ENCODE results near the gene WDFY3.
"Not testable (repeated sequence)": the region's sequence is repeated elsewhere in the genome, so short reads cannot be mapped to it uniquely, and the experiment has no call there.

Gene WDFY3

DNA sequence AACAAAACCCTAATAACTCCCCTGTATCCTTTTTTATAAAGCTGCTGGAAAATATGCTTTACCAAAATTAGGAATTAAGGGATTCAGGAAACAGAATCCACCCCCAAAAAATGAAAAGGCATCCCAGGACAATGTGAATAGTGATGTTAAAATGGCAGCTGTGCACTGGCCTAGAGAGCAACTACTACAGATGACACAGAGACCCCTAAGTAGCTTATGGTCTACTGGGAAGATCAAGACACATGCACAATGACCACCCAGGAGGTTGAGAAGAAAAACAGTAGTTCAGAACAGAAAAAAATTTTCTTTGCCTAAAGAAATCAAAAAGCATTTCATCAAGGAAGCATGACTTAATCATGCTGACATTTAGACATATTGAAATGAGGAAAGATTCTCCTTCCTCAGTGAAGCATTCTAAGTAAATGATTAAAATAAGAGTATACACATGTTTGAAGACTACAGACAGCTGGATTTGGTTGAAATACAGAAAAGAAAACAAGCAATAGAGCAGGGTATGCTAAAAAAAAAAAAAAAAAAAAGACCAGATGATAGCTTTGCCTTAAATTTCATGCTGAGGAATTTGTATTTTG, 117.3 kb downstream of the WDFY3 start:
- DNase-seq: no peak

DNA sequence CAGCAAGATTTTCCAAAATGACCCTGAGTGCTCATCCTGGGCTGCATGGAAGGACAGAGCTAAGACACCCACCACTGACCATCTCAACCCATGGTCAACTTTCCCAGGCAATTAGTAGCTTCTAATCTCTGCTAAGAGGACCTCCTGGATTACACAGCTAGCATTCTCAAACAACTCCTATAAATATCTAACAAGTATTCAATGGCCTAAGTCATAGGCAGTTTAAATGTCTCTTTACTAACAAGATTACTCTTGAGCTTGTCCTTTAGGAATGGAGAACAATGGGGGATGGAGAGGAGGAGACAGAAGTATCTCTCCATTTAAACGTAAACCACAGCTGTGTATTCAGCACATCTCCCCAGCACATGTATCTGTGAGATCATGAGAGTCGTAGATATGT, 118.1 kb downstream of the WDFY3 start:
- DNase-seq: no peak

DNA sequence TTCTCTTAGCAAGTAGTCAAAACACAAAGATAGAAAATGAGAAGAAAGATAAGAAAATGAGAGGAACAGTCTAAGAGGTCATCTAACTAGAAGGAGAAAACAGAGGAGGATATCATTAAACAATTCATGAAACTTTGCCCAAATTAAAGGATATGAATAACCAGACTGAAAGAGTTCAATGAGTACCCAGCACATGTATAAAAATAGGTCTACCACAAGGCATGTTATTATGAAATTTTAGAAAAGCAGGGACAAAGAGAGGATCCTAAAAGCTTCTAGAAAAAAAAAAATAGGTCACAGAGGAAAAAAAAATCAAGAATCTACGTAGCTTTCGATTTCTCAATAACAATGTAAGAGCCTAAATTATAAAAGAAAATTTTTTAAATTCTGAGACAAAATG, 118.5 kb downstream of the WDFY3 start:
- DNase-seq: no peak

DNA sequence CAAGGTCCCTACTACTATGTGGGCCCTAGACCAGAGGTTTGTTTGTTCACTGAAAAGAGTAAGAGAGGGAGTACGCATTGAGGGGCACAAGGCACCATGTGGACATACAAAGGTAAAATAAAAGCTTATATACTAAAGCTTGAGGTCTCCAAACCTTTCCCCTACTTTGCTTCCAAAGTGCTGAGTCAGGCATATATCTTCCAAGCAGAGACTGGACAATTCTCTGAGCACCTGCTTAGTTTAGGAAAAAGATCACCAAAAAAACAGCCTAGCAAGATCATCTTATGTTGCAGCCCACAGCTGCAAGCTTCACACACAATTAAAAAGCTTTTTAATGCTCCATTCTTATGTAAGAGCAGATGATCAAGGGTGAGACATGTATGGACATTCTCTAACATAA, 119.5 kb downstream of the WDFY3 start:
- DNase-seq: no peak

DNA sequence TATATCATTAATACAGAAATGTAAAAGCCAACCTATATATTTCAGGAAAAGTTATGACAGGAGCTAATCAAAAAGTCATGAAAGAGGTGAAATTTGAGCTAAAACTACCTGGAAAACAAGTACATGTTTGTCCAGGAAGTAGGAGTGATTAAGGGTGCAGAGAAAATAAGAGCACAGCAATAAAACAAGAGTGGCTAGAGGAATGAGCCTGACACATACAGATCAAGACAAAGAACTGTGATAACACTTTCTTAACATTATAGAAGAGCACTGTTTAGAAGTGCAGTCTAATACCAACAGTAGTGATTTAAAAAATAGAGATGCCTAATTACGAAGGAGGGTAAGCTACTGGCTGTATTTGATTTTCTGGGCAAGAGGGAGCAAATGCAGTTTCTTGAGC, 125.1 kb downstream of the WDFY3 start:
- DNase-seq: no peak

DNA sequence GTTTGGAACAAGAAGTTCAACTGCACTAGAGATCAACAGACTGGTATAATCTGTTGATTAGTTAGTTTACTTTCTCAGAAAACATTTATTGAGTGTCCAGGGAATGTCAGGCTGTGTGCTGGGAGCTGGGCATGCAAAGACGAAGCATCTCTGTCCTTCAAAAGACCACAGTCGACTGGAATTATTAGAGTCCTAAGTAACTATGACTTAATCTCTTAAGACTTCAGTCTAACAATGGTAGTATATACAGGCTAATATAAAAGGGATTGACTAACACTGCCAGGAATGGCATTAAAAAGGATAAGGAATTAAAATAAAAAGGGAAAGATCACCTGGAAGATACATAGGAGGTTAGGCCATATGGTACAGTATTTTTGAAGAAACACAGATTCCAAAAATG, 128.7 kb downstream of the WDFY3 start:
- no peak for DNase-seq

DNA sequence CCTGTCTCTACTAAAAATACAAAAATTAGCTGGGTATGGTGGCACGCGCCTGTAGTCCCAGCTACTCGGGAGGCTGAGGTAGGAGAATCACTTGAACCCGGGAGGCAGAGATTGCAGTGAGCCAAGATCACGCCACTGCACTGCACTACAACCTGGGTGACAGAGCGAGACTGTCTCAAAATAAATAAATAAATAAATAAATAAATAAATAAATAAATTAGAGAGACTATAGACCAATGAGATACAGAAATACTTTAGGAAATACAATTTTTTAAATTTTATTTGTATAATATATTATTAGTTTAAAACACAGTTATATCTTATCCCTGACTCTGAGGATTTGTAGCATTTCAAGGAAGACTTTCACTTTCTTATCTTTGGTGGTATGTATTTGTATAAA, 136.9 kb downstream of the WDFY3 start:
- not testable (repeated sequence) for DNase-seq

DNA sequence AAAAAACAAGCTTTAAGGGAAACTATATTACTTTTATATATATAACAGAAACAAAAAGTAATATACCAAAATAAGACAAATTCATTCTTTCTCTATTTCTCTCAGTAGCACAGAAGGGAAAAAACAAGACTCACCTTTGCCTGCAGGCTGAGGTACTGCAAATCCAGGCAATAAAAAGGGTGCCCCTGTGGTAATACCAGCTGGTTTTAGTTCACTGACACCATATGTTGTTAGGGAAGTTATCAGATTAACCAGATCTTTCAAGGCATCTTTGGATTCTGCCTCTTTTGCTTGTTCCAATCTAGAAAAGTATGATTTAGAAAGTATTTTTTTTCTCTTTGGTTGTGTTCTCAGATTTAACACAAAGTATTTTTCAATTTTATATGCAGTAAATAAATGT, 139.8 kb downstream of the WDFY3 start:
- DNase-seq: no peak

DNA sequence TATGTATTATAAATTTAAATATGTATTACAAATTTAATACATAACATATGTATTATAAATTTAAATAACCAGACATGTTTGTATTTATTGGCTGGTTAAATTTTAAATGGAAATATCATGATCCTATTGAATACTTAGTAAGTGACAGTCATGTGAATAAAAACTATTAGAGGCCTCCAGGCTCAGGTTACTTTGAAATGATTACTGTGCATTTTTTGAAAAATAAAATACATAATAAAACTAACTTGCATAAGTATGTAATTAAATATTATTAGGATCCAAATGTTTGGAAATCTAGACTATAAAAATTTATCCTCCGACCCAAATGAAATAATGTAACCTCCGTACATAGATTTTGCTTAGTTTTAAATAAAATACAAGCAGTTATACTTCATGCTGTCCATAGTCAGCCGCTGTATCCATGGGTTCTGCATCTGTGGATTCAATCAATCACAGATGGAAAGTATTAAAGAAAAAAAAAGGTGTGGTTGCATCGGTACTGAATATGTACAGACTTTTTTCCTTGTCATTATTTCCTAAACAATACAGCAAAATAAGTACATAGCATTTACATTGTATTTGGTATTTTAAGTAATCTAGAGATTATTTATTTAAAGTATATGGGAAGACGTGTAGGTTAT, 140.7 kb downstream of the WDFY3 start:
- no peak for DNase-seq

DNA sequence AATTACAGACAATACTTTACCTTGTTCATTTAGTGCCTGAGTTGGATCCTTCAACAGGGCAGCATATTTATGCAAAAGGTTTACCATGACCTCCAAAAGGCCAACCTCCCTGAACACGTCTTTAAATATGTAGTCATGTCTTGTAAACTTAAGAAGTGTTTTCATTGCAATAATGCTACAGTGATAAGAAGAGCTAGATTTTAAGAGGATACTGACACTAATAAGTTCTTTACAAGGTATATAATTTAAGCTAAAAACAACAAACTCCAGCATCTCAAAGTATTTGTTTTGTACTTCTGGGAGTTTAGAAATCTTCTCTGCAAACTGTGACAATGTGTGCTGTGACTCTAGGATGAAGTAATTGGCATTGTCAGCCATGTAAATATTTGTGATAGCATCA, 145.4 kb downstream of the WDFY3 start:
- no peak for DNase-seq

DNA sequence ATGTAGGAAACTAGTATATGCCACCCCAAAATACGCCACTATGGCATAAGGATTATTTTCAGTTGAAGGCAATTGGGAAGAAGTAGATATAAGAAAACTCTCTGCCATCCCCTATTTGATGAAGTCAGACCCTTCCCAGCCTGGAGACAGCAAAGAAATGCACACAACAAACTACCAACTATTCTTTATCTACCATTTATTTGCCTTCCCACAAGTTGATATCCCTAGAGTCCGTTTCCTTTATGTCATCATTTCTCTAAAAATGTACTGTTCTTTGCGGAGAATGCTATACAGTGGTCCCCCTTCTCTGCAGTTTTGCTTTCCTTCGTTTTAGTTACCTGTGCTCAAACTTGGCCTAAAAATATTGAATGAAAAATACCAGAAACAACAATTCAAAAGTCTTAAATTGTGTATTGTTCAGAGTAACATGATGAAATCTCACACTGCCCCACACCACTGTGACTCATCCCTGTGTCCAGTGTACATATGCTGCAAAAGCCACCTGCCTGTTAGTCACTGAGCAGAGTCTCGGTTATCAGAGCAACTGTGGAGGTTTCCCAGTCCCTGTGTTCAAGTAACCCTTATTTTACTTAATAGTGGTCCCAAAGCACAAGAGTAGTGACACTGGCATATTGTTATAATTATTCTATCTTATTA, 152.3 kb downstream of the WDFY3 start:
- no peak for DNase-seq

DNA sequence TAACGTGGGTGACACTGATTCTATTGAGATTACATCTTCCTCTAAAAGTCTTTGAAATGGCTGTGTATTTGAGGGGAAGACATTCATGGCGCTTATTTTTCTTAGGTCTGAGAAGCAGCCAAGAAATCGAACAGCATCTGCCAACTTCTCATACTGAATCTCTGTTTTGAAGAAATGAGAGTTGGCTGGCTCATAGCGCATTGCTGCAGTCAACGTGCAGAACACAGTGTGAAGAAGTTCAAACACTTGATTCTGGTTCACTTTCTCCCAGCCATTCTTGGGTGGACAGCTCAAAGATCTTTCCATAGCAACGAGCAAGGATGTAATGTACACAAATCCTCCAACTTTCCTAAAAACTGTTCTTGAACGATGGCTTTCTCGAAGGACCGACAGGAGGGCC, 156.5 kb downstream of the WDFY3 start:
- DNase-seq: no peak

DNA sequence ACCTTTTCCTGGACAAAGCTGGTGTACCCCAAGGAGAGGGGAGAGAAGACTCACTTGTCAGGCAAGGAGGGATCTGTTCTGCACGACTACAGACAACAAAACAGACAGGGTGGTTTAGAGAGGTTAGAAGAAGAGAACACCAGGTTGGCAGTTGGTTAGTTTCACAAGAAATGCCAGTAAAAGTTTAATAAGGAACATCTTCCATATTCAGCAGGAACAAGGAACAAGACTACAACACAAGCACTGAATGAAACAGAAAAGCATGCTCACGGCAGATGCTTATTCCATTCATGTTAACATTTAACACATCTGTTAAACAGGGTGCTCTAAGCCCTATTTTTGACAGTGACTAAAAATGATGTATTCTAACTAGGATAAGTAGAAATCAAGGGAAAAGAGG, 158.2 kb downstream of the WDFY3 start:
- DNase-seq: no peak

DNA sequence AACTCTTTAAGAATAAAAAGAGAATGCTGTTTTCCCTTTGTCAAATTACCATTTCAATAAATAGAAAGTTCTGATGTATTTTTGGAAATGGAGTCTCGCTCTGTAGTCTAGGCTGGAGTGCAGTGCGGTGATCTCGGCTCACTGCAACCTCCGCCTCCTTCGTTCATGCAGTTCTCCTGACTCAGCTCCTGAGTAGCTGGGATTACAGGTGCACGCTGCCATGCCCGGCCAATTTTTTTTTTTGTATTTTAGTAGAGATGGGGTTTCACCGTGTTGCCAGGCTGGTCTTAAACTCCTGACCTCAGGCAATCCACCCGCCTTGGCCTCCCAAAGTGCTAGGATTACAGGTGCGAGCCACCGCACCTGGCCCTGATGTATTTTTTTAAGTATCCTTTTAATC, 159.9 kb downstream of the WDFY3 start:
- not testable (repeated sequence) for DNase-seq

DNA sequence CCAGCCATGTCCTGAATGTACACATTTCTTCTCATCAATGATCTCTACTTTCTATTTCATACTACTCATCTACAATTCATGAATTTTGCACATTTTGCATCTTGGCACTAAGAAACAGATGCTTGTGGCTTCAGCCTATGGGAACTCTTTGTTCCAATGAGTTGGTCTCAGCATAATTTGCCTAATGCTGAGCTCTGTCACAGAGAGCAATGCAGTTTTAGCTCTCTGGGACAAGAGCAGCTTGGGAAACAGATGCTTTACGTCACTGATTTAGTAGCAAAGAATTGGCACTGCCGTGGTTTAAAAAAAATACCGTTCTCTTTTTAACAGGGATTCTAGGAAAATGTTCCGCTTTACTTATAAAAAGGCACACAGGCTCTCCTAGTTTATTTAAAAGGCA, 162.4 kb downstream of the WDFY3 start:
- DNase-seq: no peak

DNA sequence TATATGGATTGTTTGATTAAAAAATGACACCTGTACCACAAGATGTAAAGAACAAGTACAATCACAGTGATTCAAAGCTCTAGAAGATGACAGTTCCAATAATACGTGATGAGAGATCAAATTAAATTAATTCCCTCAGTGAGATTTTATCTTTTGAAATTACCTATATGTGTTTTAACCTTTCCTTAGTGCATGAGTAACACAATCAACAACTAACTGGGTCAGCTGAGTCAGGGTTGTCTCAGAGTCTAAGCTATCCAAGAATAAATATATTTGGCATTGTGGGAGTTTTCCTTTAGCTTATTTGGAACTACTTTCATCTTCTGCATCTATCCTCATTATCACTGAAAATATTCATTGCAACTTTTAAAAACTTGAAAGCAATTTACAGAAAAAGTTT, 162.8 kb downstream of the WDFY3 start:
- DNase-seq: no peak

DNA sequence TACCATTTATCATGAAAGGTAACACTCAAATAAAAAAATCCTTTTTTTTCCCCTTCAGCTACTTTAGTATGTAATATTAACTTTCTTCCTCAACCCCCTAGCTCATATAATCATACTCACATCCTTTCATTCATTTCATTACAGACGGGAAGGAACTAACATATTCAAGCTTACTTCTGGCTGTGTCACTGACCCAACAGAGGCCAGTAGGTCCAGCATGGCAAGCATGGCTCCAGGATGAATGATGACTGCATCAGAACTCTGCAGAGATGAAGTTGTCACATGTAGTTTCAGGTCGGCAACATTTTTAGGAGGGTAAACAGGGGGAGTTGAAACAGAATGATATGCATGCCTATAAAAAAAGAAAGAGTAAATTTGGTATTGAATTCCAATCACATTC, 163.4 kb downstream of the WDFY3 start:
- no peak for DNase-seq

DNA sequence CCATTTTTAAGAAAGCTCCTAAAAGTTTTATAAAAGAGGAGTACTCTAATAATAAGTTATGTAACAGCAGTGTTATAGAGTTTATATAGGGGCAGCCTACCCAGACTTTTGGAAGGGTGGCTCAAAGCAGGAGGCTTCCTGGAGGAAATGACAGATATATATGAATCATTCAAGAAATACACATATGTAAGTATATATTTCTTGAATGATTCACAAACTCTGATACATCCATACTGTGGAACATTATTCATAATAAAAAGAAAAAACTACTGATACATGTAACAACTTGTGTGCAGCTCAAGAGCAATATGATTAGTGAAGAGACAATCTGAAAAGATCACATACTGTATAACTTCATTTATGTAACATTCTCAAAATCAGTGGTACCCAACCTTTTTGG, 166.2 kb downstream of the WDFY3 start:
- DNase-seq: no peak

DNA sequence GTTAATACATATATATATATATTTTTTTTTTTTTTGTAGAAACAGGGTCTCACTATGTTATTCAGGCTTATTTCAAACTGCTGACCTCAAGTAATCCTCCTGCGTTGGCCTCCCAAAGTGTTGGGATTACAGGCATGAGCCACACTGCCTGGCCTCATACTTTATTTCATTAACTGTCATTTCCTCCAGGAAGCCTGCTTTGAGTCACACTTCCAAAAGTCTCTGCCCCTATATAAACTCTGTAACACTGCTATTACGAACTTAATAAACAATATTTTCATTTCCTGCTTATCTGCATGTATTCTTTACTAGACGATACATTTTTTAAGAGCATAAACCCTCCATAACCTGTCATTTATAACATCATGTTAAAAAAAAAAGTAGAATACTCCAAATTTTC, 167.2 kb downstream of the WDFY3 start:
- DNase-seq: no peak

DNA sequence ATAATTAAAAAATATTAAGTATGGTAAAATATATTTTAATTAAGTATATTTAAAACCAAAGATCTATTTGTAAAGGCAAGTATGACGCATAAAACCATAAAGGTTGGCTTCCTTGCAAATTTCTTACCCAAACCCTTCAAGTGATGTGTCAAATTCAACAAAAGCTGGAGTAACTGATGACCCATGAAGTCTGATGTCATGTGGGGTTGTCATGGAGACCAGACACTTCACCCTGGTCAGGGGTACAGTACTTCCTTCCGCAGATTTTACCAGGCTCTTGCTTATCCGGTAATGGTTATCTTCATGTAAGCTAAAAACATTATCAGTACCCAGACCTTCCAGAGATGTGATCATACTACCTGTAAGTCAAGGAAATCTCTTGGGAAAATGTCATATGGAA, 170.1 kb downstream of the WDFY3 start:
- no peak for DNase-seq

DNA sequence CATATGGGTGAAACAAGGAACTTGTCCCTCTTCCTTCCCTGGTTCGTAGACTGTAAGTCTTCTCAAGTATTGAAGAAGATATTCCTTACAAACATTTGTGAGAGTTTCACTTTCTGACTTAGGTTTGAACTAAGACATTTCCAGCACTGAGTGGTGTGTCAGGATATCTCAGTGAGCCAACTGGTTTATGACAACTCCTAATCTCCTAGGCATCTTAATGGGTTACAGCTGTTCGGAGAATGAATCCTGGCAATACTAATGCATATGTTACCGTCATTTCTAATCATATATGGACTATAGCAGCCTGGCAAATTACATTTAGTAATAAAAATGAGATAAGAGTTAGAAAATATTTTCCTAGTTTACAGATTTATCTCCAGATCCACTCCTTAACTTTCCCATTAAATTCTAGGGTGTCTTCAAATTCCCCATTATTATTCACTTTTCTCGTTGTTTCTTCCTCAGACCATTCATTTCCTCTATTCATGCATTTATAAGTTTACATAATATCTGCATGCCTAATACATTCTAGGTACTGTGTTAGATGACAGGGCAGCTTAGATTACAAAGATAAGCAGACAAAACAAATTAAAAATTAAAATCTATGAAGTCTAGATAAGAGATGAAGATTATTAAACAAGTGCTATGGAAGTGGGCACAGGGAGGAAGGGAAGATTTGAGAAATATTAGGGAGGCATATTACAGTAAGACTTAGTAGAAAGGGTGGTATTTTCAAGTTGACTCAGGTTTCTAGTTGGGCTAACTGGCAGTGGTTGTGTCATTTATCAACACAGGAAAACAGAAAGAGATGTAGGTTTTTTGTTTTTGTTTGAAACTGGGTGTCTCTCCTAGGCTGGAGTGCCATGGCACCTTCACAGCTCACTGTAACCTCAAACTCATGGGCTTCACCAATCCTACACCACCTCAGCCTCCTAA, 173.9 kb downstream of the WDFY3 start:
- no peak for DNase-seq

DNA sequence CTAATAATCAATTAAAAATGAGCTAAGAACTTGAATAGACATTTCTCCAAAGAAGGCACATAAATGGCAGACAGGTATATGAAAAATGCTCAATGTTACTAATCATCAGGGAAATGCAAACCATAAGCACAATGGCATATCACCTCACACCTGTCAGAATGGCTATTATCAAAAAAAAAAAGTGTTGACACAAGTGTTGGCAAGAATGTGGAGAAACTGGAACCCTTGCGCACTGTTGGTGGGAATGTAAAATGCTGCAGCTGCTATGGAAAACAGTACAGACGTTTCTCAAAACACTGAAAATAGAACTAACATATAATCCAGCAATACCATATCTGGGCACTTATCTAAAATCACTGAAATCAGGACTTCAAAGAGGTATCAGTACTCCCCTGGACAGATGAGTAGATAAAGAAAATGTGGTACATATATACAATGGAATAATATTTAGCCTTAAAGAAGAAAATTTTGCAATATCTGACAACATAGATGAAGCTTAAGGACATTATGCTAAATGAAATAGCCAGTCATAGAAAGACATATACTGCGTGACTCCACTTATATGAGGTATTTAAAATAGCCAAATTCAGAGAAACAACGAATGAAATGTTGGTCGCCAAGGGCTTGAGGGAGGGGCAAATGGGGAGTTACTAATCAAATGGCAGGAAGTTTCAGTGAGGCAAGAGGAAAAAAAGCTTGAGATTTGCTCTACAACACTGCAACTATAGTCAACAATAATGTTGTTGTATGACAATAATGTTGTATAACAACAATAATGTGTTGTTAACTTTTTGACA, 175.5 kb downstream of the WDFY3 start:
- no peak for DNase-seq

DNA sequence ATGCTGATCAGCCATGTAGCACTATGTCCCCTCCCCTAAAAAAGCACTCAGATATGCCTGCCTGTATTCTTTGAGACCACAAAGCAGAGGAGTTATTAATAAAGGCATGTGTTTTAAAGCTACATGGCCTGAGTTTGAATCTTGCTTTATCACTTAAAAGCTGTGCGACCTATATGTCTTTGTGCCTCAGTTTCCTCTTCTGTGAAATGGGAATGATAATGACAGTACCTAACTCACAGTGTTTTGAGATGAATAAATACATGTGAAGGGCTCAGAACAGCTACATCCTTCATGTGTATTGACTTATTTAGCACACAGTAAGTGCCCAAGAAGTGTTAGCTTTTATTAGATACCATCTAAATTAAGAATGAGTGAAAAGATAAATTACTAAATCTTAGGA, 180.0 kb downstream of the WDFY3 start:
- DNase-seq: no peak
